SK-MEL-5 (cell line): ENCODE results near the gene ARF3. TPM values are rescaled to one million over a fixed set of nuclear protein-coding genes. Genes with fewer than 3 reads are reported as not detected.
A peak's percentile ranks its signal among the peaks of the same experiment; 100 is the strongest.

ENCODE experiments used
- DNase-seq: peaks from one replicate; pipeline ENCODE4 v3.0.0-alpha.2; 2016; ENCODE audit warnings: low read depth, low spot score
- in situ Hi-C: cut with HindIII; loops from 2 replicates; pipeline ENCODE4 v1.10.0; 2016; ENCODE audit warnings: low sequenced_read_pairs, high pct_unique_total_duplicates, low pct_unique_long_range_greater_than_20kb
- total RNA-seq: library from RNA; depleted of rRNA; stranded (reverse); fragments of >200 nt; shearing (Covaris generic); gene quantifications from 2 replicates; pipeline ENCODE4 v1.2.3, GENCODE V29; 2014

Gene ARF3
- total RNA-seq, 1 experiment from 2014 or later: 92.3 TPM

DNA sequence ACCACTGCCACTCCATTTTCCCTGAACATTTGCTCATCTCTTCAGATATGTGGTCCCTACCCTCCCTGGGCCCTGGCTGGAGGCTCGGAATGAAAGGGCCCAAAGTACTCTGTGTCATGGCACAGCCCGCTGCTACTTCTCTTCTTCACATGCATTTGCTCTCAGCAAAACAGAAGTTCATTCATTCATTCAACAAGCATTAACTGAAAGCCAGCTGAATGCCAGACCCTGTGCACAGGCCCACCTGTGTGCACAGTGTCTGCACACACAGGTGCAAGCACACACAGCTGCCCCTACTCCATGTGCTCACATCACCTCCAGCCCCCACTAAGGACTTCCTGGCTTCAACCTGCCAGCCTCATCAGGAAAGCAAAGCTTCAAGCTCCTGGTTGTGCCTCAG, 28.6 kb upstream of the ARF3 start:
- in situ Hi-C loops: no loop called here
- DNase-seq: no peak

DNA sequence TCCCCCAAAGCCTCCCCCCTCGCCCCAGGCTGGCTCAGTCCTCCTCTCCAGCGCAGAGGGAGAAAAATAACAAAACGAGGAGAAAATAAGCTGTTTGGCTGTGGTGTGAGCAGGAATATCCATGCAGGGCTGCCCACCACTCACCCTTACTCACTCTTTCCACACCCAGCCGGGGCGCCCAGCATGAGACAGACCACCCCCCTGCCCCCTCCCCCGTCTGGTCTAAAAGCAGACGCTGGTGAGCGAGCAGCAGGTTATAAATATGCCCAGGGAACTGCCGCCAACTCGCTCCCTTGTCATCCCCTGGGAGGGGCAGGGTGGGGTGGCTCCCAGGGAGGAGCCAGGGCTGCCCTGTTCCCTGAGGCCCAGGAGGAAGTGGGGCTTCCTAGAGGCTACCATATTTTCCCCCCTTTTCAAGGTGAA, 28.2 kb upstream of the ARF3 start:
- no peak for DNase-seq
- in situ Hi-C loops: no loop called here

DNA sequence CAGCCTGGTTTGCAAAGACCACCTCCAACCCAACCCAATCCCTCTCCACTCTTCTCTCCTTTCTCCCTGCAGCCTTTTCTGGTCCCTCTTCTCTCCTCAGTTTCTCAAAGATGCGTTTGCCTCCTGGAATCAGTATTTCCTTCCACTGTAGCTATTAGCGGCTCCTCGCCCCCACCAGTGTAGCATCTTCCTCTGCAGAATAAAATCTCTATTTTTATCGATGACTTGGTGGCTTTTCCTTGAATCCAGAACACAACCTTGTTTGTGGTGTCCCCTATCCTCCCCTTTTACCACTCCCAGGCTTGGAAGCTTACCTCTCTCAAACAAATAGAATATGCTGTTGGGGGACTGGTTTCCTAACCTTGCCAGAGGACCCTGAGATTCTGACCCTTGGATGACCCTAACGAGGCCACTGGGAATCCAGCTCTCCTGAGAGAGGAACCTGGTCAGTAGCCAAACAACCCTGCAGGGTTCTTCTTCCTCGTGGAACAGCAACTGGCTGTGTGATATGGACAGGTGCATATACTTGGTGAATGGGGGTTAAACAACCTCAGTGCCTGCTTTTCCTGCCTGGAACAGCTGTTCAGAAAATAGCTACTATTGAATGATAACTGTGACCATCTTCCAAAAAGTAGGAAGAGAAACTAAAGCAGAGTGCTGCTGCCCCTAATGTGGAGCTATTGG, 25.3 kb upstream of the ARF3 start:
- DNase-seq: no peak

DNA sequence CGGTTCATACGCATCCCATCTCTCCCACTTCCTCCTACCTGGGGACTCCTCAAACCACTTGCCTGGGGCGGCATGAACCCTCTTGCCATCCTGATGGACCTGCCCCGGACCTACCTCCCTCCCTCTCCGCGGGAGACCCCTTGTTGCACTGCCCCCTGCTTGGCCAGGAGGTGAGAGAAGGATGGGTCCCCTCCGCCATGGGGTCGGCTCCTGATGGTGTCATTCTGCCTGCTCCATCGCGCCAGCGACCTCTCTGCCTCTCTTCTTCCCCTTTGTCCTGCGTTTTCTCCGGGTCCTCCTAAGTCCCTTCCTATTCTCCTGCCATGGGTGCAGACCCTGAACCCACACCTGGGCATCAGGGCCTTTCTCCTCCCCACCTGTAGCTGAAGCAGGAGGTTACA, 24.5 kb upstream of the ARF3 start:
- in situ Hi-C loops: no loop called here

More for the DNA sequence above, 25.3 kb upstream of the ARF3 start:
- in situ Hi-C loops: no loop called here

DNA sequence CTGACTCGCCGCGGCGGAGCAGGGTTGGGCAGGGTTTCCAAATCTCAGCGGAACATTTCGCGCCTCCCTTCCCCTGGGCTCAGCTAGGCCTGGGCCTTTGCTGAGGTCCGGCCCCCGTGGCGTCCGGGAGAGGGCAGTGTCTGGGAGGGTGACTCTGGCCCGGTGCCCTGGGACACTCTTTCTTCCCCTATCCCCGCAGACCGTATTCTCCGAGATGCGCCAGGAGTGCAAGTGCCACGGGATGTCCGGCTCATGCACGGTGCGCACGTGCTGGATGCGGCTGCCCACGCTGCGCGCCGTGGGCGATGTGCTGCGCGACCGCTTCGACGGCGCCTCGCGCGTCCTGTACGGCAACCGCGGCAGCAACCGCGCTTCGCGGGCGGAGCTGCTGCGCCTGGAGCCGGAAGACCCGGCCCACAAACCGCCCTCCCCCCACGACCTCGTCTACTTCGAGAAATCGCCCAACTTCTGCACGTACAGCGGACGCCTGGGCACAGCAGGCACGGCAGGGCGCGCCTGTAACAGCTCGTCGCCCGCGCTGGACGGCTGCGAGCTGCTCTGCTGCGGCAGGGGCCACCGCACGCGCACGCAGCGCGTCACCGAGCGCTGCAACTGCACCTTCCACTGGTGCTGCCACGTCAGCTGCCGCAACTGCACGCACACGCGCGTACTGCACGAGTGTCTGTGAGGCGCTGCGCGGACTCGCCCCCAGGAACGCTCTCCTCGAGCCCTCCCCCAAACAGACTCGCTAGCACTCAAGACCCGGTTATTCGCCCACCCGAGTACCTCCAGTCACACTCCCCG, 23.9 kb upstream of the ARF3 start:
- DNase-seq: no peak
- in situ Hi-C loops: no loop called here

More for the DNA sequence above, 24.5 kb upstream of the ARF3 start:
- no peak for DNase-seq

DNA sequence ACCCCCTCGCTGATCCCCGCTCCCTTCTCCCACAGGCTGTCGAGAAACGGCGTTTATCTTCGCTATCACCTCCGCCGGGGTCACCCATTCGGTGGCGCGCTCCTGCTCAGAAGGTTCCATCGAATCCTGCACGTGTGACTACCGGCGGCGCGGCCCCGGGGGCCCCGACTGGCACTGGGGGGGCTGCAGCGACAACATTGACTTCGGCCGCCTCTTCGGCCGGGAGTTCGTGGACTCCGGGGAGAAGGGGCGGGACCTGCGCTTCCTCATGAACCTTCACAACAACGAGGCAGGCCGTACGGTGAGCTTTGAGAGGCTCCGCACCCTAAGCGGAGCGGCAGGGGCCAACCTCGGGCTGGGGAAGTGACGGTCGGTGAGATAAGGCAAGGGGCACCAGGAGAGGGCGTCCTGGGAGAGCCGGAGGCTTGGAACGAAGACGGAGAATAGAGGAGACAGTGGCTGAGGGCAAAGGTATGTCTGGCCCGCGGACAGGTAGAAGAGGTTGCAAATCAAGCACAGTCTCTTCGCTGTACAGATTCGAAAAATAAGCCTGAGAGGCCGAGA, 23.2 kb upstream of the ARF3 start:
- no peak for DNase-seq
- in situ Hi-C loops: no loop called here

DNA sequence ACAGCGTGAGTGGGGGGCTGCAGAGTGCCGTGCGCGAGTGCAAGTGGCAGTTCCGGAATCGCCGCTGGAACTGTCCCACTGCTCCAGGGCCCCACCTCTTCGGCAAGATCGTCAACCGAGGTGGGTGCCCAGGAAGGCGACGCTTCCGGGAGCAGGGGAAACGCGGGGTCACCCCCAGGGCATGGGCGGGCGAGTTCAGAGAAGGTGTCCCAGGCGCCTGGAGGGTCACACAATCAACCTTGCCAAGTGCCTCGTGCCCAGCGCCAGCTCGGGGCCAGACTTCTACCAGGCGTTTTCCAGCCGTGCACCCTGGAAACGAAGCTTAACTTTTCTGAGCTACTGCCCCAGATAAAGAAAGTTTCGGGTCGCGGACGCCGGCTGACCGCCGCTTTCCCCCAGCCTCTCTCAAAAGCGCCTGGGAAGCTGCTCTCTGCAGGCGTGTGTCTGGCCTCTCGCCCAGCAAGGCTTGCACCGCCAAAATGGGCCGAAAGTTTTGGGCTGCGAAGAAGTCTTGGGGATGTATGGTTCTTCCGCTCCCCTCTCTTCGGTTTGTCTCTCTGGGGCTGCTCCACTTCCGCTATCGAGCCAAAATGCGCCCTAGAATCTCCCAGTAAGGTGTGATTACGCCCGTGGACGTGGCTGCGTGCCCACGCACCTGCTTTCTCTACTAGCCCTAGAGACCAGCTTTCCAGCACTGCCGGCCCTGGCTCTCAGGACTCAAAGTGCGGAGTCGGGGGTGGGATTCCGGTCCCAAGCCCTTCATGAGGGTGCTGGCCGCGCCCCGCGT, 22.5 kb upstream of the ARF3 start:
- no peak for DNase-seq
- in situ Hi-C loops: no loop called here

DNA sequence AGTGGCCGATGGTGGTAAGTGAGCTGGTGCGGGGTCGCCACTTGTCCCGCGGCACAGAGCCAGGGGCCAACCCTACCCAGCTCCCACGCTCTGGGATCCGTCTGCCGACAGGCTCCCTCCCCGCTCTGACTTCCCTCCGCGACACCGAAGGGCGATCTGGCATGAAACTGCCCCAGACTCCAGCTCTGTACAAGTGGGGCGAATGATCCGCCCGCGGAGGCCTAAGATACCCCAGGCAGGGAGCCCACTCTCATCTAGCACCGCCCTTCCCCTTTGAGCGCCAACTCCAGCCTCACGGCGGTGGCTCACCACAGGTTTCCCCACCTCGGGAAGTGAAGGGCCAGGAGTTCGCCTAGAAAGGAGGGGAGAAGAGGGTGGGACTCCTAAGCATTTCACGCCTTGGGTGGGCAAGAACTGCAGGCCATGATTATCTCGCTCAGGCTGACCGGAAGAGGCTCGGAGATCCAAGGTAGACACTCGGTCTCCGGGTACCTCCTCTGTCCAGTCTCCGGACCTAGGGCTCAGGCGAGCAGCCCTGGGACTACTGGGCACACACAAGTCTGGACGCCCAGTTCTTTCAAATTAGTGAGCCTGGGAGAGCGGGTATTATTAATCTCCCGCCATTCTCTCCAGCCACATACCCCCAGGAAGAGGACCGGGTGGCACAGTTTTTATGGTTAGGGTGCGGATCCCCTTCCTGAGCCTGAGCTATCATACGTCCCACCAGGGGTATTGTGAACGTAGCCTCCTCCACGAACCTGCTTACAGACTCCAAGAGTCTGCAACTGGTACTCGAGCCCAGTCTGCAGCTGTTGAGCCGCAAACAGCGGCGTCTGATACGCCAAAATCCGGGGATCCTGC, 21.7 kb upstream of the ARF3 start:
- in situ Hi-C loops: no loop called here

DNA sequence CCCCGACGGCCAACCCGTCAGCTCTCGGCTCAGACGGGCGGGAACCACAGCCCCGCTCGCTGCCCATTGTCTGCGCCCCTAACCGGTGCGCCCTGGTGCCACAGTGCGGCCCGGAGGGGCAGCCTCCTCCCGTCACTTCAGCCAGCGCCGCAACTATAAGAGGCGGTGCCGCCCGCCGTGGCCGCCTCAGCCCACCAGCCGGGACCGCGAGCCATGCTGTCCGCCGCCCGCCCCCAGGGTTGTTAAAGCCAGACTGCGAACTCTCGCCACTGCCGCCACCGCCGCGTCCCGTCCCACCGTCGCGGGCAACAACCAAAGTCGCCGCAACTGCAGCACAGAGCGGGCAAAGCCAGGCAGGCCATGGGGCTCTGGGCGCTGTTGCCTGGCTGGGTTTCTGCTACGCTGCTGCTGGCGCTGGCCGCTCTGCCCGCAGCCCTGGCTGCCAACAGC, 21.0 kb upstream of the ARF3 start, which contains the start of gene WNT1:
WNT1 (plus strand) TSS at position 32 of the 450 bp plus-strand sequence; CDS start at position 361, 329 bp downstream.
- in situ Hi-C loops: no loop called here
- DNase-seq: no peak

More for the DNA sequence above, 21.7 kb upstream of the ARF3 start:
- DNase-seq: no peak

DNA sequence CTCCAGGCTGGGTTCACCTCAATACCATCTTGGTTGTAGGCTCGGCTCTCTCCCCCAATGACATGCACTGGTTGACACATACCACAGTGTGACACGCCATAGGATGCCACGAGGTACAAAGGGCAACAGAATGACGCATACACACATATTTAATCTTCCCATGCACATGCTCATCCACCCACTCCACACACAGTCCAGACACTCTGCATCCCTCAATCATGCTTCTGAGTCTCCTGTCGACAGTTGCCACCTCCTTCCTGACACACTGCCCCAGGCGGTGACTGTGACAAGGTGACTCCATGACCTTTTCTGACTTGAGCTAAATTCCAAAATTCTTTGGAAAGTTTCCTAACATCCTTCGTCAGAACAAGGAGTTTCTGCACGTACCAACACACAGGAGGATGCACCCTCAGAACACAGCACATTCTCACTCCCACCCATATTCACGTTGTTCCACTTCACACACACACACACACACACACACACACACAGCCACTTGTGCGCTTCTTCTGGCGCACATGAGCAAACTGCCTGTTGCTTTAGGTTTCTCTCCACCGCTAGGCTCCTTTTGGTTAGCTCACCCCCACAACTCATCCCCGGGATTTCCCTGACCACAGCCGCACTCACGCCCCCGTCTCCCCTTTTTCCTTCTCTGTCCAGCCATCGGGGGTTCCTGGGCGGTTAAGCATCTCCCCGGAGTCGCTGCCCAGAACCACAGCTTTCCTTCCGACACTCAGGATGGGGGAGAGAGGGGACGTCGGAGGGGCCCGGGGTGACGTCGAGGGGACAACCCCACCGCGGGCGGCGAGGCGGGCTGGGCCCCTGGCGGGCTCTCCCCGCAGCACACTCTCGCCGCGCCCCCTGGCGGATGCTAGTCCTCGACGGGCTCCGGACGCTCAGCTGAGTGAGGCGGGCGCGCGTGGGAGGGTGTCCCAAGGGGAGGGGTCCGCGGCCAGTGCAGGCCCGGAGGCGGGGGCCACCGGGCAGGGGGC, 20.3 kb upstream of the ARF3 start:
- in situ Hi-C loops: no loop called here
- DNase-seq: peak; percentile 61

DNA sequence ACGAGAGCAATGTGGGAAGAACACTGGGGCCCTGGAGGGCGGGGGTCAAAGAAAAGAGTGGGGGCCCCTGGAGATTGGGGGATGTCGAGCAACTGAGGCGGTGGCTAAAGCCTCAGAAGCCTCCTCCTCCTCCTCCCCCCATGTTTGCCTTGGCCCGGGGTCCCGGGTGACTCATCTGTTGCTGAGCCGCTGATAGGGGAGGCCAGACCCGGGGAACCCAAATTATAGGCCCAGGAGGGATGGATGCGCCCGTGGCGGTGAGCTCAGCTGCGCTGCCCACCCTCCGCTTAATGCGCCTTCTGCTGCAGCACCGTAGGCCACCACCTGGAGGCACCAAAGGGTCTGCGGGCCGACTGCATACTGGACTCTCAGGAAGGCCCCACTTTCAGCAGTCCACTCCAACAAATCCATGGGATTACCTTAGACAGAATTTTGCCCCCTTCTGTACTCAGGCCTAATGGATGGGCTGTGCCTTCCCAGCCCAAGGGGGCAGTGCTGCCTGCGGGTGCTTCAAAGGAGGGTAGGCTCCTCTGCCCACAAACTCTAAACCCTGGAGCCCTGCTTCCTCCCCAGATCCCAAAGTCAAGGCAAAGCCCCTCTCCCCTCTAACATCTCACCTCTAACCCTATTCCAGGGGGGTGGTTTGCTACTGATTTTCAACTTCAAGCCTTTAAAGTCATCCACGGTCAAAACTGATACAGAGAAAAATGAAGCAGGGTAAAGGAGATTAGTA, 16.8 kb upstream of the ARF3 start:
- no peak for DNase-seq
- in situ Hi-C loops: no loop called here

DNA sequence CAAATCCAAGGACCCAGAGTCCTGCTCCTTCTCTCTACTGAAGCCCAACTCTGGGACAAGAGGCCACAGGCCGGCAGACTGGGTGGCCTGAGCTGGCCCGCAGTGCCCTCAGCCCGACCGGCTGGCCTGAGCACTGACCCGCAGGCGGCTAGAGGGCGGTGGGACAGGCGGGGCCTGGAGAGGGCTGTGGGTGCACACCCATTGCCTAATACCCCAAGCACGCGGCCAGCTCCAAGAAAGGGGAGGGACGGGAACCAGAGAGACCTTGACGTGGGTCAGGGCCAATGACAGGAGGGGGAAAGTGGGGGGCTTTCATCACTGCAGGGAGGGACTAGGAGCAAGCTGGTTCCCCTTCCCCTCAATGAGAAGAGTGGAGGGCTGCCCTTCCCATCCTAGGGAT, 16.2 kb upstream of the ARF3 start:
- in situ Hi-C loops: no loop called here

DNA sequence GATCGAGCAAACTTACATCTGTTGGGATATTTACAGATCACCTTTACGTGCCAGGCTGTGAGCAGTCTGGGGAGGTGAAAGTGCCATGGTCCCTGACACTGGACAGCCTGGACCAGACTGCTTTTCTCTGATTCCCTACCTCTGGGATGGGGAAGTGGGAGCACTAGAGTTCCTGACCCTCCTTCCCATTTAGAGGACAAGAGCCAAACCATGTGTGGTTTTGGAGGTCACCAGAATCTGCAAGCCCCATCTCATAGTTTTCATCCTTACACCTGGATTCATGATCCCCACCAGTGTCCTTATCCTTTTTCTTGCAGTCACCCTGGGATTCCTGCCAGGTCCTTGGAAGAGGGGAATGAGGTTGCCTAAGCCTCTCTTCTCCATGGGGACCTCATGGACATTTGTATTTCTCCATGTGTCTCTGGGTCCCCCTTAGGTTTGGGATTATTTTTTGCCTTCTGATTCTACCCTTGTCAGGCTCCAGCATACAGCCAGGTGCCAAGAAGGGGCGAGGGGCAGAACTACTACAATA, 15.7 kb upstream of the ARF3 start:
- no peak for DNase-seq
- in situ Hi-C loops: no loop called here

More for the DNA sequence above, 16.2 kb upstream of the ARF3 start:
- no peak for DNase-seq

DNA sequence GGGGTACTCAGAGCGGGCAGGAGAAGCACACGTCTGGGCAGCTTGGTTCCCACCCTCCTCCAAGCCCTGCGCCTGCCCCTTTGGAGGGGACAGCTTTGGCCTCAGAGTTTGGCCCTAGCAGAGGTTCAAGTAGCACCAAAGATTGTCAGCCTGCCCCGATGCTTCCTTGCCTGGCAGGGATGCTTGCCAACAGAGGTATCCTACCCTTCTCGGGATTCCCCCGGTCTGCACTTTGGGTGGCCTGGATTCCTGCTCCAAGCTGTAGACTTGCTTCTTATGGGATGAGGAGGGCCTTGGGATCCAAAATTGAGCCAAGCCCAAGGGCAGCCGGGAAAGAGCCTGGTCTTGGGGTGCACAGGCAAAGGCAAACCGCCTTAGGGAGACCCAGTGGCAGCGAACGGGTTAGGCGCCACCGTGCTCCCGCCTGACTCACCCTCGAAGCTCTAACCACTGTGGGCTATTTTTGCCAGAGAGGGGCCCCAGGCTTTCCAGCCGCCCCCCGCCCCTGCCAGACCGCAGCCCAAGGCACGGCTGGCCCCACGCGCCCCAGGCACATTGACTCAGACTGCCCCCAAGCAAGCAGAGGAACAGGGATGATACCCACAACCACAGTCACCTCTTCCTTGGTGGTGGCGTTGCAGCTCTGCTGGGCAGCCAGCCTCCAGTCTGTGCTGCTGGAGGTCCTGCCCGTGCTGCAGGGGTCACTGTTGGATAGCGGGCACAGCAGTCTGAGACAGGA, 15.1 kb upstream of the ARF3 start:
- in situ Hi-C loops: no loop called here
- no peak for DNase-seq
